K562 (cell line): ENCODE results near the gene UBALD2. TPM values are rescaled to one million over a fixed set of nuclear protein-coding genes. Genes with fewer than 3 reads are reported as not detected.

Experiments
- BCOR ChIP-seq: fragments of 450-650 bp; IDR thresholded peaks from 2 replicates; pipeline ENCODE4 v1.6.1; 2016
- ETV6 ChIP-seq, 3 experiments: fragments of 150-350 bp in 1 of 3; sonication (generic) in 1 of 3; formaldehyde crosslinking in 1 of 3; IDR thresholded peaks; 2 replicates each; pipeline versions ENCODE4 v1.6.1 to v1.8.0; 2014 to 2022; ENCODE audit warnings: borderline replicate concordance in 2 of 3, low read depth in 2 of 3, antibody characterized with exemption in 1 of 3, low read length in 1 of 3, mild to moderate bottlenecking in 1 of 3, missing genetic modification reagents in 1 of 3
- KAT7 ChIP-seq: sonication (generic); formaldehyde crosslinking; IDR thresholded peaks from 2 replicates; pipeline ENCODE4 v1.8.0; 2022; ENCODE audit warnings: missing genetic modification reagents, mild to moderate bottlenecking, borderline replicate concordance
- NCOR1 ChIP-seq: fragments of 450-650 bp; IDR thresholded peaks from 2 replicates; pipeline ENCODE4 v1.6.1; 2016; ENCODE audit warnings: mild to moderate bottlenecking, moderate library complexity
- NONO ChIP-seq, 2 experiments: fragments of 200-400 bp in 1 of 2; fragments of 450-650 bp in 1 of 2; formaldehyde crosslinking in 1 of 2; IDR thresholded peaks; 2 replicates each; pipeline ENCODE4 v1.6.1; 2017; ENCODE audit warnings: low read depth in 2 of 2, mild to moderate bottlenecking in 2 of 2, moderate library complexity in 2 of 2, low read length in 1 of 2
- POLR2AphosphoS2 ChIP-seq: IDR thresholded peaks from 2 replicates; pipeline ENCODE4 v1.6.1; 2012; ENCODE audit warnings: low read length, improper control_type of control experiment
- RNF2 ChIP-seq: sonication (generic); IDR thresholded peaks from 2 replicates; pipeline ENCODE4 v1.6.1; 2016
- SPI1 ChIP-seq: IDR thresholded peaks from 2 replicates; pipeline ENCODE4 v1.6.1; 2011; ENCODE audit warnings: low read depth, low read length, control low read depth, borderline replicate concordance
- TBP ChIP-seq: optimal IDR thresholded peaks from 2 replicates; pipeline ENCODE3; 2011; ENCODE audit warnings: low read depth, low read length, improper control_type of control experiment
- TEAD1 ChIP-seq, 2 experiments: fragments of 450-650 bp in 1 of 2; sonication (generic) in 1 of 2; formaldehyde crosslinking; IDR thresholded peaks; 2 replicates each; pipeline versions ENCODE4 v1.4.0 to v1.8.0; 2020 to 2022; ENCODE audit warnings: mild to moderate bottlenecking in 2 of 2, missing genetic modification reagents in 1 of 2
- XRCC3 ChIP-seq: fragments of 450-650 bp; IDR thresholded peaks from 2 replicates; pipeline ENCODE4 v1.6.1; 2017; ENCODE audit warnings: mild to moderate bottlenecking, moderate library complexity
- YY1 ChIP-seq, 3 experiments: IDR thresholded peaks; 2 replicates each; pipeline ENCODE4 v1.6.1; 2011; ENCODE audit warnings: low read length in 2 of 3, mild to moderate bottlenecking in 2 of 3, moderate library complexity in 2 of 3, borderline replicate concordance in 1 of 3, control low read depth in 1 of 3, low read depth in 1 of 3; ENCODE audit not compliant: insufficient read depth in 3 of 3, insufficient replicate concordance in 2 of 3, control insufficient read depth in 1 of 3, insufficient read length in 1 of 3; ENCODE audit errors: extremely low read depth in 1 of 3
- ZNF384 ChIP-seq: IDR thresholded peaks from 2 replicates; pipeline ENCODE4 v1.6.1; 2012; ENCODE audit warnings: low read depth, low read length, improper control_type of control experiment
- polyA plus RNA-seq, 8 experiments: library from polyadenylated mRNA; depleted of rRNA in 4 of 8; stranded (reverse) in 5 of 8; unstranded in 3 of 8; fragments of >200 nt; fragmentation: Nextera tagmentation in 2 of 8; fragmentation: Illumina TruSeq in 1 of 8; extraction: Ambion mirVana in 2 of 8; extraction: Trizol in 1 of 8; gene quantifications; 2 replicates each; pipeline versions ENCODE4 v1.2.1 to v1.2.3, GENCODE V29; 2011 to 2014; ENCODE audit warnings: inconsistent platforms in 1 of 8, missing spikeins in 1 of 8
- total RNA-seq, 7 experiments: library from RNA; depleted of rRNA in 6 of 7; stranded (reverse); fragments of >200 nt in 6 of 7; fragmentation: Illumina TruSeq in 2 of 7; extraction: Trizol in 2 of 7; gene quantifications; 2 replicates each; pipeline versions ENCODE4 v1.2.1 to v1.2.3, GENCODE V29; 2011 to 2021; ENCODE audit warnings: low replicate concordance in 1 of 7
- TF ChIP-seq, protein P1 (sequence below), 2 experiments: fragments of 450-650 bp; IDR thresholded peaks; 2 replicates each; pipeline ENCODE4 v1.6.1; 2018; ENCODE audit warnings: mild to moderate bottlenecking in 2 of 2, low read depth in 1 of 2; ENCODE audit not compliant: partially characterized antibody in 2 of 2
- TF ChIP-seq, protein P2 (sequence below), 2 experiments: fragments of 250-450 bp in 1 of 2; fragments of 450-650 bp in 1 of 2; sonication (Bioruptor Pico) in 1 of 2; IDR thresholded peaks; 2 replicates each; pipeline versions ENCODE4 v1.6.1 to v1.8.0; 2016 to 2021; ENCODE audit warnings: mild to moderate bottlenecking in 2 of 2, moderate library complexity in 2 of 2, missing compliant biosample characterization in 1 of 2, missing genetic modification characterization in 1 of 2
- TF ChIP-seq, protein P3 (sequence below): sonication (generic); formaldehyde crosslinking; IDR thresholded peaks from 2 replicates; pipeline ENCODE4 v1.8.0; 2023; ENCODE audit warnings: mild to moderate bottlenecking, missing genetic modification reagents
- TF ChIP-seq, protein P4 (sequence below): sonication (generic); formaldehyde crosslinking; IDR thresholded peaks from 2 replicates; pipeline ENCODE4 v1.9.0; 2022; ENCODE audit warnings: mild to moderate bottlenecking, missing genetic modification reagents

UBALD2 gene
- total and polyA plus RNA-seq, 9 of the 15 experiments (the other 6 are each of a cell fraction or from before 2014, with no cell fraction given), result 2.3 to 94.1 (median 25.3) TPM

DNA sequence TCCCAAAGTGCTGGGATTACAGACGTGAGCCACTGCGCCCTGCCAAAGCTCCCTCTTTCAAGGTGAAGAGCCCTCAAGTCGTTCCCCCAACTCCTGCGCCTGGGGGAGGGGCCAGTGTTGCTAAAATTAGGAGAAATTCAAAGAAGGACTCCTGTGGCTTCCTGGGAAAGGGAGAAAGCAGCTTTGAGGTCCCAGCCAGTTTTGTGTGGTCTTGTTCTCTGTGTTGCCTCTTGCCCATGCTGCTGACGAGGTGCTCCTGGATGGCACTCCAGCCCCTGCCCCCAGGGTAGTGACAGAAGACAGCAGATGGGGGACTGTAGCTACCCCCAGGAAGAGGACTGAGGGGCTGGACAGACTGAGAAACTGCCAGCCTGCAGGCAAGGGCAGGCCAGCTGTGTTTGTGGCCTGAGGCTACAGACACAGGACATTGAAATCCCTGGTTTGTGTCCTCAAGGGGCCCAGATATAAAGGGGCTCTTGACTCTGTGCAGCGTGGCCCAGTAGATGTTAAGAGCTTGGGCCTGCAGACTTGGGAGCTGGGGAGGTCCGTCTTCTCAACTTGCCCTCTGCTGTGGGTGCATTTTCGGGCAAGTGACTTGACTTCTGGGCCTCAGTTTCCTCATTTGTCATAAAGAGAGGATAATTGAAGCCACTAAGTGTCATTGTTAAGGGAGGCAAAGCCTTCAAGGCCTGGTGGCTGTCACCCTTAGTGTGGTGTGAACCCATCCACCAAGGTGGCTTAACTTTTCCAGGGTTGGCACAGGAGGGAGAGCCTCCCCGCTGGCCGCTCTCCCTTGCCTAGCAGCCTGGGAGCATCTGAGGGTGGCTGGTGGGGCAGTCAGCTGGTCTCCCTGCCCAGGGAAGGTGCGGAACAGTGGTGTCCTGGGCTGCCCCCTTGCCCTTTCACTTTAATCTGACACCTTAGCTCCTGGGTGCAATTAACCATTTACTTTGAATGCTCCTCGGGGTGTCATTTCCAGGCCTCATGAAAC, 4.1 kb downstream of the UBALD2 start (continued):
- TF ChIP-seq, protein P1, sequence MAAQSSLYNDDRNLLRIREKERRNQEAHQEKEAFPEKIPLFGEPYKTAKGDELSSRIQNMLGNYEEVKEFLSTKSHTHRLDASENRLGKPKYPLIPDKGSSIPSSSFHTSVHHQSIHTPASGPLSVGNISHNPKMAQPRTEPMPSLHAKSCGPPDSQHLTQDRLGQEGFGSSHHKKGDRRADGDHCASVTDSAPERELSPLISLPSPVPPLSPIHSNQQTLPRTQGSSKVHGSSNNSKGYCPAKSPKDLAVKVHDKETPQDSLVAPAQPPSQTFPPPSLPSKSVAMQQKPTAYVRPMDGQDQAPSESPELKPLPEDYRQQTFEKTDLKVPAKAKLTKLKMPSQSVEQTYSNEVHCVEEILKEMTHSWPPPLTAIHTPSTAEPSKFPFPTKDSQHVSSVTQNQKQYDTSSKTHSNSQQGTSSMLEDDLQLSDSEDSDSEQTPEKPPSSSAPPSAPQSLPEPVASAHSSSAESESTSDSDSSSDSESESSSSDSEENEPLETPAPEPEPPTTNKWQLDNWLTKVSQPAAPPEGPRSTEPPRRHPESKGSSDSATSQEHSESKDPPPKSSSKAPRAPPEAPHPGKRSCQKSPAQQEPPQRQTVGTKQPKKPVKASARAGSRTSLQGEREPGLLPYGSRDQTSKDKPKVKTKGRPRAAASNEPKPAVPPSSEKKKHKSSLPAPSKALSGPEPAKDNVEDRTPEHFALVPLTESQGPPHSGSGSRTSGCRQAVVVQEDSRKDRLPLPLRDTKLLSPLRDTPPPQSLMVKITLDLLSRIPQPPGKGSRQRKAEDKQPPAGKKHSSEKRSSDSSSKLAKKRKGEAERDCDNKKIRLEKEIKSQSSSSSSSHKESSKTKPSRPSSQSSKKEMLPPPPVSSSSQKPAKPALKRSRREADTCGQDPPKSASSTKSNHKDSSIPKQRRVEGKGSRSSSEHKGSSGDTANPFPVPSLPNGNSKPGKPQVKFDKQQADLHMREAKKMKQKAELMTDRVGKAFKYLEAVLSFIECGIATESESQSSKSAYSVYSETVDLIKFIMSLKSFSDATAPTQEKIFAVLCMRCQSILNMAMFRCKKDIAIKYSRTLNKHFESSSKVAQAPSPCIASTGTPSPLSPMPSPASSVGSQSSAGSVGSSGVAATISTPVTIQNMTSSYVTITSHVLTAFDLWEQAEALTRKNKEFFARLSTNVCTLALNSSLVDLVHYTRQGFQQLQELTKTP (IDR thresholded peaks at IDR 0.05; ENCODE audit: low read depth in 1 of 2, partially characterized antibody in 2 of 2), result peak in 1 of 2 experiments; percentile 4
- TF ChIP-seq, protein P2, sequence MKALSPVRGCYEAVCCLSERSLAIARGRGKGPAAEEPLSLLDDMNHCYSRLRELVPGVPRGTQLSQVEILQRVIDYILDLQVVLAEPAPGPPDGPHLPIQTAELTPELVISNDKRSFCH (CRISPR knock-in tag; IDR thresholded peaks at IDR 0.05), result no peak
- TF ChIP-seq, protein P2 (tag; IDR thresholded peaks at IDR 0.05), result peak; percentile 52; the same call in 1 of the 2 replicates
- TF ChIP-seq, protein P3, sequence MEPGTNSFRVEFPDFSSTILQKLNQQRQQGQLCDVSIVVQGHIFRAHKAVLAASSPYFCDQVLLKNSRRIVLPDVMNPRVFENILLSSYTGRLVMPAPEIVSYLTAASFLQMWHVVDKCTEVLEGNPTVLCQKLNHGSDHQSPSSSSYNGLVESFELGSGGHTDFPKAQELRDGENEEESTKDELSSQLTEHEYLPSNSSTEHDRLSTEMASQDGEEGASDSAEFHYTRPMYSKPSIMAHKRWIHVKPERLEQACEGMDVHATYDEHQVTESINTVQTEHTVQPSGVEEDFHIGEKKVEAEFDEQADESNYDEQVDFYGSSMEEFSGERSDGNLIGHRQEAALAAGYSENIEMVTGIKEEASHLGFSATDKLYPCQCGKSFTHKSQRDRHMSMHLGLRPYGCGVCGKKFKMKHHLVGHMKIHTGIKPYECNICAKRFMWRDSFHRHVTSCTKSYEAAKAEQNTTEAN (CRISPR knock-in tag), result peak; percentile 56; the same call in 1 of the 2 replicates
- TF ChIP-seq RNF2, result no peak
- TF ChIP-seq POLR2AphosphoS2, result peak; percentile 67; the same call in 1 of the 2 replicates
- TF ChIP-seq NCOR1, result peak; percentile 52; the same call in 1 of the 2 replicates
- TF ChIP-seq TEAD1 (CRISPR knock-in tag; IDR thresholded peaks at IDR 0.05), result peak in 1 of 2 experiments; percentile 27; a peak in 1 of 4 replicates
- no peak for TF ChIP-seq YY1 (IDR thresholded peaks at IDR 0.05; ENCODE audit: borderline replicate concordance in 1 of 3, control insufficient read depth in 1 of 3, extremely low read depth in 1 of 3, insufficient read depth in 3 of 3, insufficient read length in 1 of 3, insufficient replicate concordance in 2 of 3, low read depth in 1 of 3, low read length in 2 of 3)
- peak; percentile 73 for TF ChIP-seq TBP
- TF ChIP-seq ZNF384, result no peak
- no peak for TF ChIP-seq ETV6 (IDR thresholded peaks at IDR 0.05; ENCODE audit: borderline replicate concordance in 1 of 2, low read depth in 2 of 2, low read length in 1 of 2)
- no peak for TF ChIP-seq ETV6 (CRISPR knock-in tag; IDR thresholded peaks at IDR 0.05; ENCODE audit: borderline replicate concordance)
- no peak for TF ChIP-seq NONO (IDR thresholded peaks at IDR 0.05; ENCODE audit: low read depth in 2 of 2, low read length in 1 of 2)
- no peak for TF ChIP-seq SPI1
- 0 out of 2 replicates have a peak, but pooled peaks have one; percentile 38 for TF ChIP-seq BCOR
- no peak for TF ChIP-seq KAT7 (CRISPR knock-in tag)
- TF ChIP-seq, protein P4, sequence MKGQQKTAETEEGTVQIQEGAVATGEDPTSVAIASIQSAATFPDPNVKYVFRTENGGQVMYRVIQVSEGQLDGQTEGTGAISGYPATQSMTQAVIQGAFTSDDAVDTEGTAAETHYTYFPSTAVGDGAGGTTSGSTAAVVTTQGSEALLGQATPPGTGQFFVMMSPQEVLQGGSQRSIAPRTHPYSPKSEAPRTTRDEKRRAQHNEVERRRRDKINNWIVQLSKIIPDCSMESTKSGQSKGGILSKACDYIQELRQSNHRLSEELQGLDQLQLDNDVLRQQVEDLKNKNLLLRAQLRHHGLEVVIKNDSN (CRISPR knock-in tag), result peak; percentile 18; the same call in 1 of the 2 replicates
- no peak for TF ChIP-seq XRCC3
